WI38 (cell line): Measurements from ENCODE around the gene TMEM198.

Source experiments
- H3K4me3 ChIP-seq: 2 replicates; pipeline ENCODE4 v1.5.1; 2011; ENCODE audit warnings: low read depth, mild to moderate bottlenecking, control low read depth, low read length
- TF ChIP-seq, protein P1 (sequence below): IDR thresholded peaks from 2 replicates; pipeline ENCODE4 v1.5.1; 2012; ENCODE audit warnings: low read depth, mild to moderate bottlenecking, control low read depth, low read length

Gene TMEM198

DNA sequence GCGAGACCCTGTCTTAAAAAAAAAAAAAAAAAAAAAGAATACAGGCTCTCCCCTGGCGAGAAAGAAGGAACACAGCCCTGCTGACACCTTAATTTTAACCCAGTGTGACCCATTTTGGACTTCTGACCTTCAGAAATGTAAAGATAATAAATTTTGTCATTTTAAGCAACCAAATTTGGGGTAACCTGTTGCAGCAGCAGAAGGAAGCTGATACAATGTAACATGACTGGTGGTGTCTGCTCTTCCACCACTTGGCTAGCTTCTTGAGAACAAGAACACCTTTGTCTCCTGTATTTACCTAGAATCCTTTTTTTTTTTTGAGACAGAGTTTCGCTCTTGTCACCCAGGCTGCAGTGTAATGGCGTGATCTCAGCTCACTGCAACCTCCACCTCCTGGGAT lies 47.3 kb downstream of the TMEM198 start:
- TF ChIP-seq, protein P1, sequence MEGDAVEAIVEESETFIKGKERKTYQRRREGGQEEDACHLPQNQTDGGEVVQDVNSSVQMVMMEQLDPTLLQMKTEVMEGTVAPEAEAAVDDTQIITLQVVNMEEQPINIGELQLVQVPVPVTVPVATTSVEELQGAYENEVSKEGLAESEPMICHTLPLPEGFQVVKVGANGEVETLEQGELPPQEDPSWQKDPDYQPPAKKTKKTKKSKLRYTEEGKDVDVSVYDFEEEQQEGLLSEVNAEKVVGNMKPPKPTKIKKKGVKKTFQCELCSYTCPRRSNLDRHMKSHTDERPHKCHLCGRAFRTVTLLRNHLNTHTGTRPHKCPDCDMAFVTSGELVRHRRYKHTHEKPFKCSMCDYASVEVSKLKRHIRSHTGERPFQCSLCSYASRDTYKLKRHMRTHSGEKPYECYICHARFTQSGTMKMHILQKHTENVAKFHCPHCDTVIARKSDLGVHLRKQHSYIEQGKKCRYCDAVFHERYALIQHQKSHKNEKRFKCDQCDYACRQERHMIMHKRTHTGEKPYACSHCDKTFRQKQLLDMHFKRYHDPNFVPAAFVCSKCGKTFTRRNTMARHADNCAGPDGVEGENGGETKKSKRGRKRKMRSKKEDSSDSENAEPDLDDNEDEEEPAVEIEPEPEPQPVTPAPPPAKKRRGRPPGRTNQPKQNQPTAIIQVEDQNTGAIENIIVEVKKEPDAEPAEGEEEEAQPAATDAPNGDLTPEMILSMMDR: no peak
- no peak overlapping the region for H3K4me3 ChIP-seq

DNA sequence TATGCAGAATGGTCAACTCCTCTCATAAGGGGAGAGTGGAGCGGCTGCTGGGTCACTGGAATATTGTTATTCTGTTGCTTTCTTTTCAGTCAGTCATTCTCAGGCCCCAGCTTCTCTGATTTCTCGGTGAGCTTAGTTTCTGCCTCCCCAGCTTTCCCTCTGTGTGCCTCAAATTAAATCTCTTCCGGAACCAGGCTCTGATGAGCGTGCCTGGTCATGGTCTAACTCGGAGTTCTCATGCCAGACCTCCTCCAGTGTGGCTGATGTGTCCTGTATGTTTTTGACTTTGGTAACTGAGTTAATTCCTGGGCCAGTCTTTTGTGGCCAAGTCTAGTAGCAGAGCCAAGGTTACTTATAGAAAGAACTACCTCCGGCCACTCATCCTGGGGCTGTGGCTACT lies 48.9 kb downstream of the TMEM198 start:
- H3K4me3 ChIP-seq: no peak overlapping the region
- TF ChIP-seq, protein P1: no peak

DNA sequence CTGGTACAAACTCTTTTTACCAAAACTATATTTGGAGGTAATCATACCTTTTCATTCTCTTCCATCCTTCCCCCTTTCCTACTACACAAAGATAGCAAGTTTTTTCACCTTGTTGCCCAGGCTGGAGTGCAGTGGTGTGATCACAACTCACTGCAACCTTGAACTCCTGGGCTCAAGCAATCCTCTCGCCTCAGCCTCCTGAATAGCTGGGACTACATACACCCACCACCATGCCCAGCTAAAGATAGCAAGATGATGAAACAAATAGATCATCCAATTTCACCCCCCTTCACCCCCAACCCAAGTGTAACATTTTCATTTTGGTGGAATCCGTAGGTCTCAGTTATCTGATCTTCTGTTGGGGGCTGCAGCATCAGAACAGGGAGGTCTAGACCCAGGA lies 49.3 kb downstream of the TMEM198 start:
- TF ChIP-seq, protein P1: no peak
- no peak overlapping the region for H3K4me3 ChIP-seq

DNA sequence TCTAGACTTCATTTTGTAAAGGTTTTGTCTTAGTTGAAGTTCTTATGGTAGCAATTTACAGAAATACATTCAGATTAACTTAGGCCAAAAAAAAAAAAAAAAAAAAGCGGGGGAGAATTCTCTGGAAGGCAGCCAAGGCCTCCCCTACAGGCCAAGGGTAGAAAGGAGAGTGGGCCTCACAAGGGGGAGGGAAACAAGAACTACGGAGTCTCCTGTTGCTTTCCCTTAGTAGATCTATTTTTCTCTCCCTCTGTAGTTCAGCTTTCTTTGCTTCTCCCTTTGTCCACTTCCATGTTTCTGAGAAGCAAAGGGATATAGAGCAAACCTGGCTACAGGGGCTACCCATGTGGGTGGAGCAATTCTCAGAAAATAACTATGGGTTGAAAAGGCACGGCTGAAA lies 51.4 kb downstream of the TMEM198 start:
- TF ChIP-seq, protein P1: no peak
- no peak overlapping the region for H3K4me3 ChIP-seq

DNA sequence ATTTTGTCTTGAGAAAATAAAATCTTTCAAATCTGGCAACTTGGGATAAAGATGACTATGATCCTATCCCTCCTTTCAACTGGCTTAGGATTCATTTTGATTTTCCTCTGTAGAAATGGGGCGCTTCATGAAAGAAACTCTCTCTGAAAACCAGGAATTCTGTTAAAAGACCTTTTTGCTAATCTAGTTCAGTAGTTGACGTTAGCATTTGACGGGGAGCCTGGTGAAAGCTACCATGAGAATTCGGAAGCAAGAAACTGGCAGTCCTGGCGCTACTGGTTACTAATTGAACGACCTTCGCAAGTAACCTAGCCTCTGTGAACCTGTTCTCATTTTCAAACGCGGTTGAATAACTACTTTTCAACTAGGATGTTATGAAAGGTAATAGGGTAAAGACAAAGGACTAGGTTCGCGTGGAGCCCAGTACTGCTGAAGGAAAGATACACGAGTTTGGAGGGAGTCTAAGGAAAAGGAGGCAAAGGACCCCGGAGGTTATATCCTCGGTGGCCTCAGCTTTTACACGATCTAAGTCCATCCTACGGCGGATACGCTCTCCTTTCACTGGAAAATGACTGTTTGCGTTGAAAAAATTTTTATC lies 53.2 kb downstream of the TMEM198 start:
- TF ChIP-seq, protein P1: no peak
- H3K4me3 ChIP-seq: peak overlapping the region; percentile 69

DNA sequence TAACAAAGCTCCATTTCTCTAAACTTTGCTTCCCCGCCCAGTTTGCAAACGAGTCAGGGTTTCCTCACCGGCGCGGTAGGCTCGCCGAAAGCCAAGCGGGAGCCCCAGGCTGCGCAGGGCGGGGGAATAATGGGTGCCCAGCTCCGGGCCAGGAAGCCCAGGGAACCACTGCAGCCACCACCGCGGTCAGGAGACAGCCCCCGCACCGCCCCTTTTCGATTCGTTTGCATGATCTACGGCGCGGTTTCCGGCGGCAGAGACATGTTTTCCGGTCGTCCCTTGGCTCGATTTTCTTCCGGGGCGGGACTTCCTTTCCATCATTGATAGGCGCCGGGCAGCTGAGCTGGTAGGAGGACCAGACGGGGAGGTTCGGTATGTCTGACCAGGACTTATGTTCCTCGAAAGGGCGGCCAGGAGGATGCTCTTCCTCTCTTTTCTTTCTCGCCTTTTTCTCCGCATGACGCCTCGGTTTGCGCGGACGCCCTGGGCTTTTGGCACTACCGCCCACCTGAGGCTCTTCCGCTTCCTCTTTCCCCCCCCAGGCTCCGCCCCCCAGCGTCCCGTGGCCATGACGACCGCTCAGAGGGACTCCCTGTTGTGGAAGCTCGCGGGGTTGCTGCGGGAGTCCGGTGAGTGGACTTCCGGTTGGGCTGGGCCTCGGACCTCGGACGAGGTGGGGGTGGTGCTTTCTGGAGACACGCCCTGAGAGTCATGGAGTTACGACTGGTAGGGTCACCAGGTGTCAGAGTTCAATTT lies 53.9 kb downstream of the TMEM198 start, which contains the start of gene STK11IP:
Gene STK11IP, plus strand, starts transcription at position 306 of the 756 bp plus-strand sequence. Its CDS starts 263 bp downstream, at position 569.
- H3K4me3 ChIP-seq: peak within 1 kb of the TSS; percentile 69
- TF ChIP-seq, protein P1: no peak
